ENCODE results near the gene COL6A6.

COL6A6 gene

GRCh38 chr3:130516645-130517512 is at the start of gene COL6A6:
Gene COL6A6, plus strand, starts transcription at chr3:130517177. Its CDS starts 43,188 bp downstream, at chr3:130560365.
- in situ Hi-C loops (cut with MboI; ENCODE audit: low sequenced_read_pairs), result no loop called here

GRCh38 chr3:130468311-130468710 is 48.7 kb upstream of the COL6A6 start:
- in situ Hi-C loops (cut with MboI; ENCODE audit: low sequenced_read_pairs), result no loop called here

GRCh38 chr3:130470126-130470525 is 46.9 kb upstream of the COL6A6 start:
- in situ Hi-C loops (cut with MboI; ENCODE audit: low sequenced_read_pairs), result no loop called here

GRCh38 chr3:130473416-130473815 is 43.6 kb upstream of the COL6A6 start:
- in situ Hi-C loops (cut with MboI; ENCODE audit: low sequenced_read_pairs), result no loop called here

GRCh38 chr3:130480736-130481135 is 36.2 kb upstream of the COL6A6 start:
- in situ Hi-C loops (cut with MboI; ENCODE audit: low sequenced_read_pairs), result no loop called here

GRCh38 chr3:130488288-130488687 is 28.7 kb upstream of the COL6A6 start:
- in situ Hi-C loops (cut with MboI; ENCODE audit: low sequenced_read_pairs), result no loop called here

- in situ Hi-C loops (cut with MboI; ENCODE audit: low sequenced_read_pairs), result no loop called here
Measured at GRCh38 chr3:130488769-130489450, 28.1 kb upstream of the COL6A6 start.

- in situ Hi-C loops (cut with MboI; ENCODE audit: low sequenced_read_pairs), result no loop called here
Measured at GRCh38 chr3:130490241-130490640, 26.7 kb upstream of the COL6A6 start.

- in situ Hi-C loops (cut with MboI; ENCODE audit: low sequenced_read_pairs), result no loop called here
Measured at GRCh38 chr3:130491431-130491830, 25.5 kb upstream of the COL6A6 start.

GRCh38 chr3:130504701-130505100 is 12.3 kb upstream of the COL6A6 start:
- in situ Hi-C loops (cut with MboI; ENCODE audit: low sequenced_read_pairs), result no loop called here

GRCh38 chr3:130506031-130506430 is 10.9 kb upstream of the COL6A6 start:
- in situ Hi-C loops (cut with MboI; ENCODE audit: low sequenced_read_pairs), result no loop called here

GRCh38 chr3:130507746-130508145 is 9.2 kb upstream of the COL6A6 start:
- in situ Hi-C loops (cut with MboI; ENCODE audit: low sequenced_read_pairs), result no loop called here

- in situ Hi-C loops (cut with MboI; ENCODE audit: low sequenced_read_pairs), result no loop called here
Measured at GRCh38 chr3:130509008-130509407, 8.0 kb upstream of the COL6A6 start.

GRCh38 chr3:130514681-130515080 is 2.3 kb upstream of the COL6A6 start:
- in situ Hi-C loops (cut with MboI; ENCODE audit: low sequenced_read_pairs), result no loop called here

- in situ Hi-C loops (cut with MboI; ENCODE audit: low sequenced_read_pairs), result no loop called here
Measured at GRCh38 chr3:130515755-130516154, 1.2 kb upstream of the COL6A6 start.

GRCh38 chr3:130517602-130518001 is 625 bp downstream of the COL6A6 start:
- in situ Hi-C loops (cut with MboI; ENCODE audit: low sequenced_read_pairs), result no loop called here

GRCh38 chr3:130519754-130520153 is 2.8 kb downstream of the COL6A6 start:
- in situ Hi-C loops (cut with MboI; ENCODE audit: low sequenced_read_pairs), result no loop called here

GRCh38 chr3:130522399-130522798 is 5.4 kb downstream of the COL6A6 start:
- in situ Hi-C loops (cut with MboI; ENCODE audit: low sequenced_read_pairs), result no loop called here

- in situ Hi-C loops (cut with MboI; ENCODE audit: low sequenced_read_pairs), result no loop called here
Measured at GRCh38 chr3:130527426-130527825, 10.4 kb downstream of the COL6A6 start.

- in situ Hi-C loops (cut with MboI; ENCODE audit: low sequenced_read_pairs), result no loop called here
Measured at GRCh38 chr3:130528120-130528519, 11.1 kb downstream of the COL6A6 start.

GRCh38 chr3:130529486-130530215 is 12.7 kb downstream of the COL6A6 start:
- in situ Hi-C loops (cut with MboI; ENCODE audit: low sequenced_read_pairs), result no loop called here
